Left hindlimb (tissue), 1 donor: ENCODE data around the gene KCNJ10.

Experiments used
- DNase-seq: peaks from one replicate; pipeline ENCODE4 v3.0.0-alpha.2; 2018

The KCNJ10 gene

DNA sequence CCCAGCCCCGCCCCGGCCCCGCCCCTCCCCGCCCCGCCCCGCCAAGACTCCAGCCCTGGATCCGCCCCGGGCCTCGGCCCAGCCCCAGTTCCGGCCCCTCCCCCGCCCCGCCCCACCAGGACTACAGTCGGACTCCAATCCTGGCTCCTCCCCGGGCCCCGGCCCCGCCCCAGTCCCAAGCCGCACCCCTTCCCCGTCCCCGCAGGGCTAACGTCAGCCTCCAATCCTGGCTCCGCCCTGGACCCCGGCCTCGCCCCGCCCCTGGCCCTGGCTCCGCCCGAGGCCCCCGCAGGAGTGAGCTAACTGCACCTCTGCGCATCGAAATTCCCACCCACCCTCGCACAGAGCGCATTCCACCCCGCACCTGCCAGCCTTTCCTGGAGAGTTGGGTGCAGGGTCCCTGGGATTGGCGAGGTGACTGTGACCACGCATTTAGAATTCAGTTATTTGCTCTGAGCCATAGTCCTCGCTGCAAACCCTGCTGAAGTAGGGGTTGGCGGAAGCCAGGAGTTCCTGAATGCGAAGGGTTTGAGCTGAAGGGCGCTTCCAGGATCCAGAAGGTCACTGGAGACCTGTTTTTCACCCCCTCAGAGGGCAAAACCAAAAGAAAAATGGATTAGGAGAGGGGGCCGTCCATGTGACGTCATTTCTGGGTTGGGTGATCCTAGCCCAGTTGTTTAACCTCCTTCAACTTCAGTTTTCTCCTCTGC lies 29.0 kb upstream of the KCNJ10 start:
- DNase-seq = peak; percentile 98

DNA sequence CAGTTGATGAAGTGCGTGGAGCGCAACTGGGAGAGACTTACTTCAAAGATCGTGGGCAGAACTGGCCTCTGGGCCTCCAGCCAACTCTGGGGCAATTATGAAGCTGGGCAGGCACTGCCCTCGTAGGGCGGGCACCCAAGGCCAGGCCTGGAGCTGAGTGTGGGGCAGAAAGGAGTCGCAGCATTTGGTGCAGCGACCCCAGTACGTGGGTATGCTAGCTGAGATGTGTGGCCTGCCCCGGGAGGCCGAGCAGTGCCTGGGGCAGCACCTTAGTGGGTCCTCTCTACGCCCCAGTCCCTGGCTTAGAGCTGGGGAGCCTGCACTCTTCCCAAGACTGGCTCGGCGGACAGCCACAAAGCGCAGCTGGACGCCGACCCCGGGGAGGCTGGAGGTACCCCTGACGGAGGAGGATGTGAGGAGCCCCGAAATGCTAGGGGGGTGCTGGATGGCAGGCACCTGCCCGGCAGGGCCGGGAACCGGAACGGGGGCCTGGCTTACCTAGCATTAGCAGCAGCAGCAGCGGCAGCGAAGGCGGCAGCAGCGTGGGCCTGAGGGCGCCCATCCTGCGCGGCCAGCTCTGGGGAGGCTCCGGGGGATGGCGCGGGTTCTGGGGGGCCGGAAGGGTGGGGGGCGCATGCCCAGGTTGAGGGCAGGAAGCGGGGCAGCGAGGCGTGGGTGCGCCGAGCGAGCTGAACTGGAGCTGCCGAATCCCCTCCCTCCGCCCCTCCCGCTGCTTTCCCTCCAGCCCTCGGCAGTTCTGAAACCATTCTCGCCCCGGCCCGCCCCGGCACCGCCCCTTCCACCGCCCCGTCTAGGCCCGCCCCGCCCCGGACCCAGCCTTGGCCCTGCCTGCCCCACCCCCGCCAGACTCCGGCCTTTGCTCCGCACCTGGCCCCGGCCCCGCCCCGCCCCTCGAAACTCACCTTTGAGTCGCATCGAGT lies 28.2 kb upstream of the KCNJ10 start, which contains the start of gene IGSF8:
IGSF8 (minus strand) TSS at position 709 of the 941 bp plus-strand sequence; CDS start at position 562, 147 bp downstream.
- peak; percentile 94 for DNase-seq

DNA sequence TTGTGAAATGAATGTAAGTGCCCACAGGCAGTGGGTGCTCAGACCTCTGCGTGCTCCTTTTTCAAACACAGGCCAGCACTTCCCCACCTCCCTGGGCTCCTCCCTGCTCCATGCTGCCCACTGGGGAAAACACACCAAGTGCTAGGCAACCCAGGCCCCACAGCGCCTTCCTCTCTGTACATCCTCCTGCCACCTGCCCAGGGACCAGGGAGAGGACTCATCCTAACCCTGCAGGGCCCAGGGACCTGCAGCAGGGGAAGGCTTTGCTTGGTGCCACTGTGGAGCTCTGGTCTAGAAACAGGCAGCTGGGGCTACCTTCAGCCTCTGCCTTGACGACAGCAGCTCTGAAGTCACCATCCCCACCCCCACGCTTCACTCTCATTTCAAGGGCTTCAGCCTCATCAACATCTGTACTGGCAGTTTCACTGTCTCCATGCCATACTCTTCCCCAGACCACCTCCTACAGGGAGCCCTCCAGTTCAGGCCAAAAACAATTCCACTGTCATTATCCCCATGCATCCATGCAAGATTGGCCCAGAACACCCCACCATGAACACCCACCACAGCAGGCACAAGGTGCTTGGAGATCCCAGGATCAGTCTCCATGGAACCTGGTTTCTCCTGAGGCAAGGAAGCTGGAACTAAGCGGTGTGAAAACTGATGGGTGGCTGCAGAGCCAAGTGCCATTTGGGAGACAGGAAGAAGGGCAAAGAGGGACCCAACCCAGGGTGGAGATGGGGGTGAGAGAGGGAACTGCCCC lies 27.4 kb upstream of the KCNJ10 start:
- DNase-seq = no peak

DNA sequence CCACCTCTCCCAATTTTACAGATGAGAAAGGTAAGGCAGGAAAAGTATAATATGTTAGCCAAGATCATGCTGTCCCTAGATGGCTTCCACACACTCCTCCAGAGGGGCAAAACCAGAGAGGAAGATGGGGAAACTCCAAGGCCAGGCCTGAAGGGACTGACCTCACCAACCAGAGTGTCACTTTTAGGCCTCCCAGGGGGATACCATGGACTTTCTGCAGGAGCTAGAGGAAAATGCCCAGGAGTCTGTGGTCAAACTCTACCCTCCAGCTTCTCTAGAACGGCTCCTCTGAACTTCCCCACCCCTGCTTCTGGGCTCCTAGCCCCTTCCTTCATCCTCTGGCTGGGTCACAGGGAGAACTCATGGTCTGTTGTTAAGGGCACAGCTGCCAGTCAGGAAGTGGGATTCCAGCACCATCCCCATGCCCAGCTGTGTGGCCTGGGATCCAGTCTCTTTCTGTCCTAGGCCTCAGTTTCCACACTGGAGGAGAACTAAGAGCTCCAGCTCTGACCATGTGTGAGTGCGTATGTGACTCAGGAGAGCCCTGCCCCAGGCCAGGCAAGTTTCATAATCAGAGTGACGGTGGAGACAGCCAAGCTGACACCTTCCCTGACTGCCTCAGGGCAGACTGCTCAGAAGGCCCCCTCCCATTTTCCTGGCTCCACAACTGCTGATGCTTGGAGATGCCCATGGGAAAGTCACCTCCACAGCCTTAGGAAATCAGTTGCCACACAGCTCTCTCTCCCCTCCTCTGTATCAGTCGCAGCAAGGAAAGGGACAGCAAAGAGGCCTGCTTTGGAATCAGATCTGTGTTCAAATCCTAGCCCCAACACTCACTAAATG lies 26.5 kb upstream of the KCNJ10 start:
- DNase-seq = no peak

DNA sequence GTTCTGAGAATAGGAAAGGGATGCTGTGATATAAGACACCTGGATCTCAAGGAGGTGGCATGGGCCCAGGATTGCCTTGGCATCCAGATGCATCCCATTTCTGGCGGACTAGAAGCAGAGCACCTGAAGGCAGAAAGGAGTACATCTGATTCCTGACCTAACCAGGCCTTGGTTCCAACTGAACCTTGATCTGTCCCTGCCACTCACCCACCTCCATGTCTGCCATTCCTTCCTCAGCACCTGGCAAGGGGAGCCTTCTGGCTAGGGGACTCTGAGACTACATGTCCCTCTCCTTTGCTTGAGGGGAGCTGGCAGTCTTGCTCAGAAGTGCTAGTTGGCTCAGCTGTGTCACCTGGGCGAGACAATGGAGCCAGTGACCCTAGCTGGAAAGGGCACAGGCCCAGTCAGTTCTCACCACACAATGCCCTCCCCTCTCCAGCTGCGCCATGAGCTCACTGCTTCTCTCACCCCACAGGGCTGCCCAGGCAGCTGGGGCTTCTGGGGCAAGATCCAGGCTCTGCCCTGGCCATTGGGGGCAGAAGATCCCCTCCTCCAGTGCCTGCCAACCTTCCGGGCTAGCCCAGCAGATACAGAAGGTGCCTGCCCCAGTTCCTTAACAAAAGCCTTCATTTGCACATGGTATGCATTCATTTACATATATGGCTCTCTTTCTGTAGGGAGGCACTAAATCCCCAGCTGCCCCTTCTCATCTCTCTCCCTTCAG lies 25.6 kb upstream of the KCNJ10 start:
- DNase-seq = no peak

DNA sequence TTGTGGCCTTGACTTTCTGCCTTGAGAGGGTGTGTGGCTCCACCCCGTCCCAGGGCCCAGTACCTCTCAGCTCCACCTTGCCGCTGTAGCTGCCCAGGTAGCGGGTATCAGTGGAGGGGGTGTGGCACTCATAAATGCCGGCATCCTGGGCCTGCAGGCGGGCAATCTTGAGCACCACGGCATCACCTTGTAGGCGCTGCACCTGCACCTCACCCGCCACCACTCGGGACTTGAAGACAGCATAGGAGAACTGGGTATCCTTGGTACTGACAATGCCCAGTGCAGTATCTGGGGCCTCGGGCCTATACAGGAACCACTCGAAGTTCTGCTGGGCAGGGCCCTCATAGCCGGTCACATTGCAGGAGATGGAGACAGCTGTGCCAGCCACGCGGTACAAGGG lies 24.8 kb upstream of the KCNJ10 start:
- peak; percentile 21 for DNase-seq

DNA sequence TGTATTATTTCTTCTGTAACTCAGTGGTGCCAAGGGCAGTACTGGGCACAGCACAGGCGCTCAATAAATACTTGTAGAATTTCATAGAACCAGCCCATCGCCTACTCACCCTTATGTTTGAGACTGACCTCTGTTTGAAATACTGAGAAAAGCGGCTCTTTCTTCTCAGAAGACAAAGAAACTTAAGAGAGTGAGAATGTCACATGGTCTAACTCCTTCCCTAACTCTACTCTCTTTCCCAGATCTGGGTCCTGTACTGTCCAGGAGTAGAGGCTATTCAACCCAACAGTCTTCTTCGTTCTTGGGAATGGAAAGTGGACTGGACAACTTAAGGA lies 24.3 kb upstream of the KCNJ10 start:
- no peak for DNase-seq

DNA sequence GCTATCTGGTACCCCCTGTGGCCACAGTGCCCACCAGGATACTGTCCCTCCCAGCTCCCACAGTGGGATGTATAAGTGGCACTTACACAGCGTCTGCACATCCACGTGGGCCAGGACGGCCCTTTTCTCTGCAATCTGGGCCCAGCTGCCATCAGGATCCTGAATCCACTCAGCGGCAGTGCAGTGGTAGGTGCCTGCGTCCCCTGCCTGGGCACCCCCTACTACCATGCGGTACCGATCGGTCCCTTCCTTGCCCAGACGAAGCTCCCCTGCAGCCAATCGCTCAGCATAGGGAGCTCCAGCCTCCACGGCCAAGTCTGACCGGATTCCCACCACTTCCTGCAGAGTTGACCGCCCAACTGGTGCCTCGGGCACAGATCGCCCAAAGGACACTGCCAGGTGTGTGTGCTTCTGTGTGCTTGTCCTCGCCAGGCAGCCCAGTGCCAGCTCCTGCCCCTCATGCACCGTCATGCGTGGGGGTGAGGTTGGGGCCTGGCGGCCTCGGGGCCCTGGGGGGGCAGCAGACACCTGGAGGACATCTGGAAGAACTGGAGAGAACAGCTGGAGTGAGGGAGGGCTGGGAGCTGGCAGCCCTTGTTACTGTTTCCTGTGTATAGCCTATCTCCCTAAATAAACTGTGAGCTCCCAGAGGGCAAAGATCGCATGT lies 23.8 kb upstream of the KCNJ10 start:
- DNase-seq = peak; percentile 29

DNA sequence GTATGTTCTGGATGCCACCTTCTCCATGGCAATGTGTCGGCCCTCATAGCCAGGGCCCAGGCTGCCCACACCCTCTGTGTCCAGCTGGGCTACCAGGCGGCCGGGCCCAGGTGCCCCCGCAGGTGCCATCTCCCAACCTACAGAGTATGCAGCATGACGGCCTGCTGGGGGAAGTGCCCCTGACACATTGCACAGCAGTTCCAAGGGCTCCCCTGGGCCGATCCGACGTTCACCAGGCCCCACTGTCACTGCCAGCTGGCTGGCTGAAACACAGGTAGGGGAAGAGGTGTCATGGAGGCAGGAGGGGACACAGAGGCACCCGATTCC lies 23.1 kb upstream of the KCNJ10 start:
- no peak for DNase-seq

DNA sequence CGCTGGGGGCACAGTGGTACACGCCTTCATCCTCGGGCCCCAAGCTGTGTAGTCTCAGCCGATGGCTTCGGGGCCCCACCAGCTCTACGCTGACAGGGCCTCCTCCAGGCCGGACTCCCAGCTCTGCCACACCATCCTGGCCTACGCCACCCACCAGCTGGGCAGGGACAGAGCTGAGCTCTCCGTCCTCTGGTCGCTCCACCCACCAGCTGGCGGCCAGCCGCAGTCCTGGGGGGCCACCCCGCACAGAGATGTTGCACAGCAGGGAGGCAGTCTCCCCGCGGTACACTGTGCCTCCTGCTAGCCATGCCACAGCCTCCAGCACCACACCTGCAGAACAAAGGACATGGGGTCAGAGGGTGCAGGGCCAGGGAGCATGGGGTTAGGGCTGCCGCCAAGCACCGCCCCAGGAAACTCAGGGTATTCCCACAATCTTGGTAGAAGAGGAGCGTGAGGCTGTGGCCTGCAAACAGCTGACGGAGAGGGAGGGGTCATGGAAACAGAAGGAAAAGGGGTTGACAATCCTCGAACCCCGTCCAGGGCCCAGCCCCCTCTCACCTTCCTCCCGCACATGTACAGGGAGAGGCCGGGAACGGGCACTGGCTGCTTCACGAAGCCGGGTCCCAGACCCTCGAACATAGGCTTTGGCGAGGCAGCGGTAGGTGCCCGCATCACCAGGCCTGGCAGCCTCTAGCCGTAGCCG lies 22.6 kb upstream of the KCNJ10 start:
- DNase-seq = peak; percentile 35

DNA sequence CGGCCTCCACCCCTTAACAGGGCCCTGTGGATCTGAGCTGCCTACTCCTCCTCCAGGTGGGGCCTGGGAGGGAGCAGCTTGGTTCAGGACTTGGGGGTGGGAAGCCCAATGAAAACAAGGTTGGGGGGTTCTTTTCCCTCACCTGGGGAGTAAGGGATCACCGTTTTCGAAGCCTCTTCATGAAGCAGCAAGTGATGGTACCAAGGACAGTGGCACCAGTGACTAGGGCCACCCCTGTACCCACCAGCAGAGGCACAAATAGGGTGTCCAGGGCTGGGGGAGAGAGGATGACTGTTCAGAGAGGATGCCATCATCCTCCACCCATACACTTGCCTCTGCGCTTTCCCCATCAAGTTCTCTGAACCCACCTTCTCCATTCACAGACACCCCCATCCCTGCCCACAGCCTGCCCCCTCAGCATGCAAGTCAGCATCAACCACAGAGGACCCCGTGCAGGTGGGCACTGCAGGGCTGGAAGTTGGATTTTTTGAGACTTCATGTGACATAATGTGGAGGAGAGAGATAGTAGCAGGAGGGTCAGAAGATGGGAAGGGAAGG lies 21.8 kb upstream of the KCNJ10 start:
- DNase-seq = peak; percentile 7

DNA sequence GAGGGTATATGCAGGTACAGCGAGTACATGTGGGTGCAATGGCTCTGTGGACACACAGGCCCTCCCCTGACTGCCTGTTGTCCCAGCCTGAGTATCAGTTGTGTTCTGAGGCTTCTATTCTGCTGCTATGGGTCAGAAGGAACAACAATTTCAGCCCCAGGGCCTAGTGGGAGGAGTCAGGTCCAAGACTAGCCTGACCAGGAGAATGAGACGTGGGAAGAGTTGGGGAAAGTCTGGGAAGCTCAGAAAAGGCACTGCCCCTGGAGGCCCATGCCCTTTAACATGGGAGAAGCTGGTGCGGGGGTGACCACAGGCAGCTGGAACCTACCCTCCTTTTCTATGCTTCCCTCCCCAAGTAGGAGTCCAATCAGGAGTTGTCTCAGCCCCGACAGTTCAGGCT lies 20.8 kb upstream of the KCNJ10 start:
- no peak for DNase-seq

DNA sequence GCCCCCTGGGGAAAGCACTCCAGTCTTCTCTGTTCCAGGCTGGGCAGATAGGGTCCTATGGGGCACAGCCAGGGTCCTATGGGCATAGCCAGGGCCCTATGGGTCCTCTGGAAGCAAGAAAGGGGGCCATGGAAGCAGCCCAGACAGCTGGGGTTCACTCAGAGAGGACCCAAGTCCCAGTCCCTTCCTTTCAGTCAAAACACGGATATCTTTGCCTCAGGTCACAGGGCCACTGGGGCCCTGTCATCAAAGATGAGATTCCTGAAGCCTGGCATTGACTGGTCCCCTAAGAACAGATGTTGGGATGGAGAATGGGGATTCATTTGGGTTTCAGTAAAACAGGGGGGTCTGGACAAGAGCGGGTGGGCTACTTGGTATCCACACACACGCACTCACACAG lies 19.9 kb upstream of the KCNJ10 start:
- DNase-seq = no peak

DNA sequence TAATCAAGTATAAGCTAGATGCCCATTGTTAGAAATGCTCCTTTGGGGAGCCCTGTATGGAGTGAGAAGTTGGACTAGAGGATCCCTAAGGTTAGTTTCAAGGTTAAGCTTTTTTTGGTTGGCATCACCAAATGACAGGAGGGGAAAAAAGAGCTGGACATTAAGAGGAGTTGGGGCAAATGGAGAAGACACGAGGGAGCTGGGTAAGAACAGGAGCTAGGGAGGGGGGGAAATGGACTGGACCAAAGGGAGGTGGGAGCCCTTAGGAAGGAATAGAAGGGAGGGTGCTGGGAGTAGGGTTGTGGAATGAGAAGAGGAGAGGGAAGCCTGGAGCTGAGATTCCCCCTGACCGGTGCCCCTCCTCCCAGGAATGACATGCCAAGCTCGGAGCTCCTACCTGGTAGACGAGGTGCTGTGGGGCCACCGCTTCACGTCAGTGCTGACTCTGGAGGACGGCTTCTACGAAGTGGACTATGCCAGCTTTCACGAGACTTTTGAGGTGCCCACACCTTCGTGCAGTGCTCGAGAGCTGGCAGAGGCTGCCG lies 17.2 kb upstream of the KCNJ10 start:
- no peak for DNase-seq

DNA sequence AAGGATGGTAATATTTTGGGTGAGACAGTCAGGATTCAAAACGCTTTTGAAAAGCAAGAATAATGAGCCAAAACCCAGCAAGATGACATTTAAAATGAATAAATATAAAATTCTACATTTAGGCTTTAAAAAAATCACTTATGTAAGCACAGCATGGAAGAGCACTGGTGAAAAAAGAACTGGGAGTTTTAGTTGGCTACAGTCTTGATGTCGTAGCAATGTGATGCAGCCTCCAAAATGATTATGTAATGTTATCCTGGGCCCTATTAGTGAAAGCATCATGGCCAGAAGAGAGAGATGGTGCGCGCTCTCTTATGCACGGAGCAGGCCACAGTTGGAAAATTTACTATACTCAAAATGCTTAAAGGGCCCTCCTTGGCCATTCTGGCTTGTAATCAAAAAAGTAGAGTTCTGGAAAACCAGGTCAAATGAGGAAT lies 16.5 kb upstream of the KCNJ10 start:
- DNase-seq = no peak

DNA sequence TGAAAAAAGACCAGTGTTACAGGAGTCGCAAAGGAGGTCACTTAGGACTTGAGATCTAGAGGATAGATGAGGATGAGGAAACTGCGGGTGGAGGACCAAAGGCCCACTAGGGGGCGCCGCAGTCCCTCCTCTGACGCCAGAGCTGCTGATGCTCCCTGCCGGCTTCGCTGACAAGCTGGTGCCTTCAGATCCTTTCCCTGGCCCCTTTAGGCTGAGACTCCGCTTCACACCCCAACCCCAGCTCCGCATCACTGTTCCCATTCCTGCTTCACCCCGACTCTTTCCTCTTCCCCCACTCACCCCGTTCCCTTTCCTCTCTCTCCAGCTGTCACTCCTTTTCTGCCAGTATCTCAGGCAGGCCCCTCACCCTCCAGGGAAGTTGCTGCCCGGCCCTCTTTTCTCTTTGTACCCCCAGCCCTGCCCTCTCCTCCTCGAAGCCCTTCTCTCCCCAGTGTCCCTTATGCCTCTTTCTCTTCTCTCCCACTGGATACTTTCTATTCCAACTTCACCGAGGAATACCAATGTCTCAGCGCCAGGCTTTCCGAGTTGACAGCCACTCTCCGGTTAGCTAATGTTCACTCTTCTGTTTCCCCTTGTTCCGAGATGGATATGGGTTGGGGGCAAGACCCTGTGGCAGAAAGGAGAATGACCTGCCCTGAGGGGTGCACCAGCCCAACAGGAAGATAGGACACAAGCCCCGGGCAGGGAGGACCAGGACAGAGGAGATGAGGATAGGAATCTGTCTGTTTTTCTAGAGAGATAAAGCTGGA lies 15.9 kb upstream of the KCNJ10 start:
- peak; percentile 81 for DNase-seq

DNA sequence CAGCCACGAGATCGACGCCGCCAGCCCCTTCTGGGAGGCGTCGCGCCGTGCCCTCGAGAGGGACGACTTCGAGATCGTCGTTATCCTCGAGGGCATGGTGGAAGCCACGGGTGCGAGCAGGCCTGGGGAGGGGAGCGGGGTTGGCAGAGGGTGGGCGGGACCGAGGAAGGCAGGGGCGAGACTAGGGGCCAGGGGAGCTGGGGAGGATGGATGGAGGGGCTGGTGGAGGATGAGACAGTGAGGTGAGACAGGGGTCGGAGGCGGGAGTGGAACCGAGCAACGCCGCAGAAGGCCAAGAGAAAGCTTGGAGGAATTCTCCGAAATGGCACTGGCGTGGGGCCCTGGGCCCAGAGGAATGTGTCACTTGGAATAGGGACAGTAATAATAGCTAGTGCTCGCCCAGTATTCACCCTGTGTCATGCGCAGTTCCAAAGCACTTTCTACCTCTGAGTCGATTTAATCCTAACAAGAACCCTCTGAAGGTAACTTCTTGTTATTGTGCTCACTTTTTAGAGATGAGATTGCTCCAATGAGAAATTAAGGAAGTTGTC lies 14.9 kb upstream of the KCNJ10 start:
- DNase-seq = no peak

DNA sequence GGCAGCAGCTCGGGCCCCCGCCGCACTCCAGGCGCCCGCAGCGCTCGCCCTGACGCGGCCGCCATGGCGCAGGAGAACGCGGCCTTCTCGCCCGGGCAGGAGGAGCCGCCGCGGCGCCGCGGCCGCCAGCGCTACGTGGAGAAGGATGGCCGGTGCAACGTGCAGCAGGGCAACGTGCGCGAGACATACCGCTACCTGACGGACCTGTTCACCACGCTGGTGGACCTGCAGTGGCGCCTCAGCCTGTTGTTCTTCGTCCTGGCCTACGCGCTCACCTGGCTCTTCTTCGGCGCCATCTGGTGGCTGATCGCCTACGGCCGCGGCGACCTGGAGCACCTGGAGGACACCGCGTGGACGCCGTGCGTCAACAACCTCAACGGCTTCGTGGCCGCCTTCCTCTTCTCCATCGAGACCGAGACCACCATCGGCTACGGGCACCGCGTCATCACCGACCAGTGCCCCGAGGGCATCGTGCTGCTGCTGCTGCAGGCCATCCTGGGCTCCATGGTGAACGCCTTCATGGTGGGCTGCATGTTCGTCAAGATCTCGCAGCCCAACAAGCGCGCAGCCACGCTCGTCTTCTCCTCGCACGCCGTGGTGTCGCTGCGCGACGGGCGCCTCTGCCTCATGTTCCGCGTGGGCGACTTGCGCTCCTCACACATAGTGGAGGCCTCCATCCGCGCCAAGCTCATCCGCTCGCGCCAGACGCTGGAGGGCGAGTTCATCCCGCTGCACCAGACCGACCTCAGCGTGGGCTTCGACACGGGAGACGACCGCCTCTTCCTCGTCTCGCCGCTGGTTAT lies 14.2 kb upstream of the KCNJ10 start:
- DNase-seq = no peak
